IMR-90 (cell line): ENCODE measurements around the gene TDRD6. TPM values are rescaled to one million over a fixed set of nuclear protein-coding genes. Genes with fewer than 3 reads are reported as not detected.

Experiments used
- ATAC-seq: fragments of 200-7000 bp; cut with Tn5 transposase; 2 replicates; pipeline ENCODE4 v1.9.1; 2020; ENCODE audit warnings: low read depth, mild to moderate bottlenecking, moderate library complexity
- BruUV-seq: library from RNA; stranded (reverse); fragments of 400-500 nt; replicated peaks from 2 replicates; lab custom pipeline; 2021; lab: Mats Ljungman, UMichigan
- CTCF ChIA-PET: fragments of 300-600 bp; formaldehyde crosslinking; extraction: SDS; loops from one replicate; lab custom pipeline; 2021; ENCODE audit warnings: antibody characterized with exemption; lab: Yijun Ruan, JAX
- POLR2A ChIA-PET: fragments of 300-600 bp; sonication (Branson Sonifier 250); formaldehyde crosslinking; loops from one replicate; lab custom pipeline; 2022; ENCODE audit warnings: antibody characterized with exemption; ENCODE audit not compliant: unreplicated experiment; lab: Charles Lee
- DNase-seq: peaks from one replicate; pipeline ENCODE4 v3.0.0; 2013
- H2AFZ ChIP-seq: replicated peaks from 2 replicates; pipeline ENCODE3; 2013; ENCODE audit warnings: low read length, mild to moderate bottlenecking; ENCODE audit not compliant: poor library complexity
- H2AK5ac ChIP-seq: 2 replicates; pipeline ENCODE4 v1.6.1; 2013; ENCODE audit warnings: low read depth, low read length, inconsistent platforms
- H2AK9ac ChIP-seq: replicated peaks from 2 replicates; pipeline ENCODE3; 2013; ENCODE audit warnings: mild to moderate bottlenecking, low read depth, low read length, moderate library complexity; ENCODE audit not compliant: poor library complexity
- H2BK120ac ChIP-seq: 2 replicates; pipeline ENCODE4 v1.6.1; 2013; ENCODE audit warnings: low read depth, low read length, inconsistent platforms
- H2BK15ac ChIP-seq: 3 replicates; pipeline ENCODE4 v1.6.1; 2013; ENCODE audit warnings: low read depth, low read length, inconsistent platforms
- H2BK20ac ChIP-seq: 2 replicates; pipeline ENCODE4 v1.6.1; 2013; ENCODE audit warnings: low read depth, mild to moderate bottlenecking, inconsistent platforms, low read length, moderate library complexity
- H2BK5ac ChIP-seq: 2 replicates; pipeline ENCODE4 v1.6.1; 2013; ENCODE audit warnings: mild to moderate bottlenecking, low read depth, low read length, inconsistent platforms; ENCODE audit not compliant: poor library complexity, severe bottlenecking
- H3K14ac ChIP-seq: replicated peaks from 2 replicates; pipeline ENCODE4 v1.6.1; 2013; ENCODE audit warnings: low read depth, low read length, inconsistent platforms
- H3K18ac ChIP-seq: 2 replicates; pipeline ENCODE4 v1.6.1; 2013; ENCODE audit warnings: low read depth, low read length, control low read depth
- H3K23ac ChIP-seq: 2 replicates; pipeline ENCODE4 v1.6.1; 2013; ENCODE audit warnings: low read depth, low read length, inconsistent platforms
- H3K27ac ChIP-seq: 2 replicates; pipeline ENCODE4 v1.5.1; 2013; ENCODE audit warnings: mild to moderate bottlenecking, control low read depth, low read length; ENCODE audit not compliant: insufficient read depth
- H3K27me3 ChIP-seq: 2 replicates; pipeline ENCODE4 v1.6.1; 2013; ENCODE audit warnings: low read length; ENCODE audit not compliant: control insufficient read depth, insufficient read depth
- H3K36me3 ChIP-seq: 2 replicates; pipeline ENCODE4 v1.6.1; 2013; ENCODE audit warnings: low read length, mixed read lengths; ENCODE audit not compliant: control insufficient read depth, insufficient read depth
- H3K4ac ChIP-seq: 2 replicates; pipeline ENCODE4 v1.6.1; 2013; ENCODE audit warnings: low read depth, low read length, inconsistent platforms
- H3K4me1 ChIP-seq: 2 replicates; pipeline ENCODE4 v1.6.1; 2013; ENCODE audit warnings: low read length, mixed read lengths; ENCODE audit not compliant: control insufficient read depth, insufficient read depth
- H3K4me2 ChIP-seq: 2 replicates; pipeline ENCODE4 v1.6.1; 2013; ENCODE audit warnings: low read depth, mild to moderate bottlenecking, control low read depth, low read length, moderate library complexity
- H3K4me3 ChIP-seq: 2 replicates; pipeline ENCODE4 v1.5.1; 2013; ENCODE audit warnings: low read depth, mild to moderate bottlenecking, control low read depth, low read length, moderate library complexity; ENCODE audit not compliant: insufficient read depth
- H3K56ac ChIP-seq: 2 replicates; pipeline ENCODE4 v1.6.1; 2013; ENCODE audit warnings: low read length, inconsistent platforms; ENCODE audit not compliant: insufficient read depth; ENCODE audit errors: extremely low read depth
- H3K79me1 ChIP-seq, 2 experiments: 2 replicates each; pipeline ENCODE4 v1.6.1; 2013; ENCODE audit warnings: low read length in 2 of 2, inconsistent platforms in 1 of 2, low read depth in 1 of 2
- H3K9ac ChIP-seq: 2 replicates; pipeline ENCODE4 v1.6.1; 2013; ENCODE audit warnings: low read depth, low read length, control low read depth
- H3K9me1 ChIP-seq: 2 replicates; pipeline ENCODE4 v1.6.1; 2013; ENCODE audit warnings: low read length, inconsistent platforms; ENCODE audit not compliant: insufficient read depth
- H3K9me3 ChIP-seq: 2 replicates; pipeline ENCODE4 v1.6.1; 2013; ENCODE audit warnings: low read length; ENCODE audit not compliant: control insufficient read depth, insufficient read depth
- H4K20me1 ChIP-seq: 2 replicates; pipeline ENCODE4 v1.6.1; 2013; ENCODE audit warnings: low read length, inconsistent platforms; ENCODE audit not compliant: insufficient read depth
- H4K5ac ChIP-seq: 2 replicates; pipeline ENCODE4 v1.6.1; 2013; ENCODE audit warnings: mild to moderate bottlenecking, low read depth, low read length, control low read depth
- H4K8ac ChIP-seq, 2 experiments: 2 replicates each; pipeline ENCODE4 v1.6.1; 2013; ENCODE audit warnings: low read depth in 2 of 2, low read length in 2 of 2, control low read depth in 1 of 2, inconsistent platforms in 1 of 2
- H4K91ac ChIP-seq: 2 replicates; pipeline ENCODE4 v1.6.1; 2013; ENCODE audit warnings: low read depth, low read length, inconsistent platforms; ENCODE audit not compliant: insufficient read depth
- BHLHE40 ChIP-seq: fragments of 150-350 bp; IDR thresholded peaks from 2 replicates; pipeline ENCODE4 v1.6.1; 2016; ENCODE audit warnings: mild to moderate bottlenecking, low read depth, low read length
- CEBPB ChIP-seq: IDR thresholded peaks from 2 replicates; pipeline ENCODE4 v1.6.1; 2012; ENCODE audit warnings: low read depth, low read length, improper control_type of control experiment
- FOS ChIP-seq: fragments of 150-350 bp; IDR thresholded peaks from 2 replicates; pipeline ENCODE4 v1.6.1; 2016; ENCODE audit warnings: low read depth, low read length
- MAFK ChIP-seq: IDR thresholded peaks from 2 replicates; pipeline ENCODE4 v1.6.1; 2012; ENCODE audit warnings: low read depth, low read length, improper control_type of control experiment
- MAZ ChIP-seq: IDR thresholded peaks from 2 replicates; pipeline ENCODE4 v1.6.1; 2012; ENCODE audit warnings: low read depth, mild to moderate bottlenecking, low read length, improper control_type of control experiment, moderate library complexity, borderline replicate concordance
- RAD21 ChIP-seq: IDR thresholded peaks from 2 replicates; pipeline ENCODE4 v1.6.1; 2012; ENCODE audit warnings: low read length, improper control_type of control experiment
- RCOR1 ChIP-seq: IDR thresholded peaks from 2 replicates; pipeline ENCODE4 v1.6.1; 2012; ENCODE audit warnings: mild to moderate bottlenecking, low read length, improper control_type of control experiment; ENCODE audit not compliant: insufficient replicate concordance
- SMC3 ChIP-seq: fragments of 150-350 bp; IDR thresholded peaks from 2 replicates; pipeline ENCODE4 v1.6.1; 2016; ENCODE audit warnings: low read depth, mild to moderate bottlenecking, antibody characterized with exemption, low read length, moderate library complexity
- USF2 ChIP-seq: fragments of 150-350 bp; IDR thresholded peaks from 2 replicates; pipeline ENCODE4 v1.6.1; 2017; ENCODE audit warnings: mild to moderate bottlenecking, antibody characterized with exemption, low read length, low read depth
- WGBS, 2 experiments: methylation state at CpG; one replicate each; pipeline versions ENCODE4 v1.1.5 to v1.1.7; 2013; ENCODE audit warnings: missing lambda C conversion rate in 2 of 2; ENCODE audit not compliant: insufficient read length in 1 of 2; ENCODE audit errors: extremely low coverage in 2 of 2; 5-methylcytosine and 5-hydroxymethylcytosine counted together
- dilution Hi-C: fragments of 300-500 bp; cut with HindIII; formaldehyde crosslinking; loops from one replicate; pipeline ENCODE4 v1.14.3; 2018; ENCODE audit warnings: low sequenced_read_pairs; ENCODE audit not compliant: unreplicated experiment
- in situ Hi-C: fragments of 300-500 bp; cut with MboI; formaldehyde crosslinking; loops from 3 replicates; pipeline ENCODE4 v1.14.3; 2019; ENCODE audit warnings: low sequenced_read_pairs, inconsistent platforms, mixed read lengths
- intact Hi-C: fragments of 100-400 bp; cut with micrococcal nuclease; formaldehyde crosslinking; loops from 2 replicates; pipeline ENCODE4 v1.10.0; 2022
- polyA plus RNA-seq, 3 experiments: library from polyadenylated mRNA; depleted of rRNA; stranded (reverse); fragments of >200 nt; gene quantifications; 2 replicates each; pipeline ENCODE4 v1.2.3, GENCODE V29; 2012; ENCODE audit warnings: low replicate concordance in 1 of 3
- total RNA-seq: library from RNA; depleted of rRNA; stranded (reverse); fragments of >200 nt; gene quantifications from 2 replicates; pipeline ENCODE4 v1.2.3, GENCODE V29; 2012

TDRD6 gene
- total and polyA plus RNA-seq, 2 of the 4 experiments (the other 2 are of a cell fraction): not detected

GRCh38 chr6:46704562-46704961 lies 16.9 kb downstream of the TDRD6 start:
- Histone ChIP-seq H2AK9ac (no peak overlapping the region), H3K4me1 (no peaks in the 10 kb centered on the region), H3K18ac (no peak overlapping the region), H4K20me1 (no peaks in the 10 kb centered on the region), H3K23ac (no peak overlapping the region), H2BK15ac (no peak overlapping the region), H3K27ac (no peak overlapping the region), H4K91ac (no peak overlapping the region), H3K4me2 (no peak overlapping the region), H3K56ac (no peak overlapping the region), H3K27me3 (no peaks in the 10 kb centered on the region), H3K4ac (no peak overlapping the region), H2BK120ac (no peak overlapping the region), H3K4me3 (no peak overlapping the region), H3K79me1 (no peaks in the 10 kb centered on the region), H3K9ac (no peak overlapping the region), H2AK5ac (no peak overlapping the region), H4K8ac (no peak overlapping the region), H3K9me3 (no peaks in the 10 kb centered on the region), H3K14ac (no peak overlapping the region), H2BK20ac (no peak overlapping the region), H2BK5ac (no peak overlapping the region), H3K36me3 (no peaks in the 10 kb centered on the region), H2AFZ (no peak overlapping the region), H4K5ac (no peak overlapping the region), H3K9me1 (no peaks in the 10 kb centered on the region)
- in situ Hi-C loops (no loop called here), intact Hi-C loops (no loop called here), dilution Hi-C loops (no loop called here)
- no CpG with 5 or more reads among the region's 3 CpGs for WGBS, 2 experiments
- BruUV-seq: no TSS peak
- DNase-seq: no peak
- CTCF ChIA-PET: no interaction called here
- no peak for TF ChIP-seq RCOR1
- no peak for TF ChIP-seq BHLHE40
- TF ChIP-seq CEBPB: no peak
- no peak for TF ChIP-seq FOS
- no peak for TF ChIP-seq MAZ
- no peak for TF ChIP-seq MAFK
- TF ChIP-seq RAD21: no peak
- TF ChIP-seq SMC3: no peak
- TF ChIP-seq USF2: no peak
- POLR2A ChIA-PET: no interaction called here
- ATAC-seq: no peak
